Bronchial epithelial cell (primary cell): ENCODE measurements around the gene FBLN5. TPM values are rescaled to one million over a fixed set of nuclear protein-coding genes. Genes with fewer than 3 reads are reported as not detected.

Experiments used
- DNase-seq: peaks from one replicate; pipeline ENCODE4 v3.0.0-alpha.2; 2010; ENCODE audit warnings: low read depth
- FAIRE-seq: peaks from 2 replicates; lab custom pipeline; 2011; peaks lifted over from hg19 to GRCh38; lab: Jason Lieb, UNC
- H3K27me3 ChIP-seq: 2 replicates; pipeline ENCODE4 v1.5.1; 2011; ENCODE audit warnings: low read length; ENCODE audit not compliant: control insufficient read depth, insufficient read depth
- H3K36me3 ChIP-seq: 2 replicates; pipeline ENCODE4 v1.5.1; 2011; ENCODE audit warnings: low read length; ENCODE audit not compliant: control insufficient read depth, insufficient read depth
- H3K4me3 ChIP-seq: 2 replicates; pipeline ENCODE4 v1.5.1; 2011; ENCODE audit warnings: mild to moderate bottlenecking, low read depth, low read length, control low read depth
- total RNA-seq: library from RNA; depleted of rRNA; stranded (reverse); fragments of >200 nt; gene quantifications from 2 replicates; pipeline ENCODE4 v1.2.1, GENCODE V29; 2014
- TF ChIP-seq, protein P1 (sequence below): IDR thresholded peaks from 2 replicates; pipeline ENCODE4 v1.5.1; 2011; ENCODE audit warnings: mild to moderate bottlenecking, moderate library complexity, low read length, control low read depth, inconsistent platforms; ENCODE audit not compliant: insufficient read depth, severe bottlenecking

The FBLN5 gene
- total RNA-seq, 1 donor from 2014 or later: 0.26 TPM

DNA sequence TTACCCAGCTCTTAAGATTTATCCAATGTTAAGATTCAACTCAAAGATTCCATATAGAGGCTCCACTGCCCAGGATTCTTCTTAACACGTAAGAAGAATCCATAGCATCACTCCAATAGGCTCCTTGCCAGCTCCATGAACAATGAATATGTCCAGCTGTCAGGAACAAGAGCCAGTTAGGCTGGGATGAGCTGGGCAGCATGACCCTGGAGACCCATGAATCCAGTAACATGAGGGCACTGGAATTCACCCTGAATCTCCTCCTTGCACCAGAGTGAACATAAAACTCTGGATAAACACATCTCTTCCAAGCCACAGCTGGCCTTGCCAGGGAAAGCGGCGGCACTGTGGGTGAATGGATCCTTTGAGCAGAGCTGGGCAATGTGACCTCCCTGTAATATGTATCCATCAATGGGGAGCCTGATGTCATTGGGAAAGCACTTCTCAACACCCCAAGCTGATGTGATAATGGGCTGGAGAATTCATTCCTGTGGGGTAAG is 55.7 kb downstream of the FBLN5 start:
- TF ChIP-seq, protein P1, sequence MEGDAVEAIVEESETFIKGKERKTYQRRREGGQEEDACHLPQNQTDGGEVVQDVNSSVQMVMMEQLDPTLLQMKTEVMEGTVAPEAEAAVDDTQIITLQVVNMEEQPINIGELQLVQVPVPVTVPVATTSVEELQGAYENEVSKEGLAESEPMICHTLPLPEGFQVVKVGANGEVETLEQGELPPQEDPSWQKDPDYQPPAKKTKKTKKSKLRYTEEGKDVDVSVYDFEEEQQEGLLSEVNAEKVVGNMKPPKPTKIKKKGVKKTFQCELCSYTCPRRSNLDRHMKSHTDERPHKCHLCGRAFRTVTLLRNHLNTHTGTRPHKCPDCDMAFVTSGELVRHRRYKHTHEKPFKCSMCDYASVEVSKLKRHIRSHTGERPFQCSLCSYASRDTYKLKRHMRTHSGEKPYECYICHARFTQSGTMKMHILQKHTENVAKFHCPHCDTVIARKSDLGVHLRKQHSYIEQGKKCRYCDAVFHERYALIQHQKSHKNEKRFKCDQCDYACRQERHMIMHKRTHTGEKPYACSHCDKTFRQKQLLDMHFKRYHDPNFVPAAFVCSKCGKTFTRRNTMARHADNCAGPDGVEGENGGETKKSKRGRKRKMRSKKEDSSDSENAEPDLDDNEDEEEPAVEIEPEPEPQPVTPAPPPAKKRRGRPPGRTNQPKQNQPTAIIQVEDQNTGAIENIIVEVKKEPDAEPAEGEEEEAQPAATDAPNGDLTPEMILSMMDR: no peak
- FAIRE-seq: no peak
- no peak overlapping the region for H3K4me3 ChIP-seq
- DNase-seq: no peak
- H3K27me3 ChIP-seq: no peaks in the 10 kb centered on the region
- no peaks in the 10 kb centered on the region for H3K36me3 ChIP-seq

DNA sequence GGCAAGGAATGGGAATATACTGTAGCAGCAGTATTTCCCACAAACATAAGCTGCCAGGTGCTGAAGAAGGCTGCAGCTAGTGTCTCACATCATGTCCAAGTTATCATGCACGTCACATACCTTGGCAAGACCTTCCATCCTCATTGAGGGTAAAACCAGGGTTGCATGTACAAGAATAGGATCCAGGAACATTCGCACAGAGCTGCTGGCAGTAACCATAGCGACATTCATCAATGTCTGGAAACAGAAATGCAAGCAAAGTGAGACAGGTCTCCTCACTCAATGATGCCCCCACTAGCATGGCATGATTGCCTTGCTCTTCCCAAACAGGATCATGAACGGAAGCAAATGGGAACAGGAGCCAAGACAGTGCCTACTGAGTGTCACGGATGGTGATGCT is 56.4 kb downstream of the FBLN5 start:
- FAIRE-seq (no peak), DNase-seq (no peak)
- TF ChIP-seq, protein P1: no peak
- no peaks in the 10 kb centered on the region for H3K36me3 ChIP-seq
- H3K27me3 ChIP-seq: no peaks in the 10 kb centered on the region
- H3K4me3 ChIP-seq: no peak overlapping the region

DNA sequence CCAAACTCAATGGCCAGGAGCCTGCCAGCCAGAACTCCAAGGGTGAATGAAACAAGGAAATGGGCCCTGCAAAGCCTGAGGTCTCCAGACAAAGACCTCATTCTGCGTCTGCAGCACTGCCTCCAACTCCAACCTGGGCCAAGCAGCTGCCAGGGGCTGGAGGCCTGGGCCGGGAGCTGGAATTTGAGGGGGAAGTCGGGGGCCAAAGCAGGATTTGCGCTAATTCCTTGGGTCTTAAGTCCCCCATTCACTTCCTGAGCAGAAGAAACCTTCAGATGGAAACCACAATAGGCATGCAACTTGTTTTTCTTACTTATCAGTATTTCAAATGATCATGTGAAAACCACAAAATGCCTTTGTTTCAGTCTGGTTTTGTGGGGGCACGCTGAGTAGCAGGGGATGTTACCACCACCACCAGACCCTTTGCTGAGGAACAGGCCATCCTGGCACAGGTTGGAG is 57.2 kb downstream of the FBLN5 start:
- TF ChIP-seq, protein P1: no peak
- Histone ChIP-seq H3K4me3 (no peak overlapping the region), H3K36me3 (no peaks in the 10 kb centered on the region), H3K27me3 (no peaks in the 10 kb centered on the region)
- no peak for FAIRE-seq
- no peak for DNase-seq

DNA sequence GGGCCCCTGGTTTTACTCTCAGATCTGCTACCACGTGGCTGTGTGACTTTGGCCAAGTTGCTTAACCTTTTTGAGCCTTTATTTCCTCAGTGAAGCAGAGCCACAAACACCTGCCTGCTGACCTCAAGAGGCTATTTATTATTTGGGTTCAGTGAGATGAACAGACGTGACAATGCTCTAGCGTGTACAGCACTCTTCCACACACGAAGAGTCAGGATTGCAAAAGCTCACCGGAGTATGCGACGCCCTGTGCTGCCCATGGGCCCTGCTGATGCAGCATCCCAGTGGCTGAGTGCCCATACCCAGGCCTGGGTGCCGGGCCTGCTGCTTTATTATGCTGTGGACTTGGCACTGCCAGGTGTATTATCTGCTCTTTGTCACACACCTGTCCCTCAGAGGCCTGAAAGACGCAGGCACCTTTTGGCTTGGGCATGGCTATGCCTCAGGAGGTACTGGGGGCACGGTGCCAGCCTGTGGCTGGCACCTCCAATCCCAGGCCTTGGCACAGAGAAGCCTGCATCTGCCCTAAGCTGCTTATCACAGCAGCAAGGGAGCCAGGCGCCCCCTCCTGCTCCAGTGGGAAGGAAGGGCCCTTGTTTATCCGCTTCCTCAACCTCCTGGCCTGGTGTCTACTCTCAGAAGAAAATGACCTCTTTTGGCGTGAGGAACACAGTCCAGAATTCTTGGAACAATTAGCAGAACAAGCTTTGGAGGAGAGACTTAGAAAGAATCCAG is 57.9 kb downstream of the FBLN5 start:
- Histone ChIP-seq H3K27me3 (no peaks in the 10 kb centered on the region), H3K36me3 (no peaks in the 10 kb centered on the region)
- TF ChIP-seq, protein P1: no peak

DNA sequence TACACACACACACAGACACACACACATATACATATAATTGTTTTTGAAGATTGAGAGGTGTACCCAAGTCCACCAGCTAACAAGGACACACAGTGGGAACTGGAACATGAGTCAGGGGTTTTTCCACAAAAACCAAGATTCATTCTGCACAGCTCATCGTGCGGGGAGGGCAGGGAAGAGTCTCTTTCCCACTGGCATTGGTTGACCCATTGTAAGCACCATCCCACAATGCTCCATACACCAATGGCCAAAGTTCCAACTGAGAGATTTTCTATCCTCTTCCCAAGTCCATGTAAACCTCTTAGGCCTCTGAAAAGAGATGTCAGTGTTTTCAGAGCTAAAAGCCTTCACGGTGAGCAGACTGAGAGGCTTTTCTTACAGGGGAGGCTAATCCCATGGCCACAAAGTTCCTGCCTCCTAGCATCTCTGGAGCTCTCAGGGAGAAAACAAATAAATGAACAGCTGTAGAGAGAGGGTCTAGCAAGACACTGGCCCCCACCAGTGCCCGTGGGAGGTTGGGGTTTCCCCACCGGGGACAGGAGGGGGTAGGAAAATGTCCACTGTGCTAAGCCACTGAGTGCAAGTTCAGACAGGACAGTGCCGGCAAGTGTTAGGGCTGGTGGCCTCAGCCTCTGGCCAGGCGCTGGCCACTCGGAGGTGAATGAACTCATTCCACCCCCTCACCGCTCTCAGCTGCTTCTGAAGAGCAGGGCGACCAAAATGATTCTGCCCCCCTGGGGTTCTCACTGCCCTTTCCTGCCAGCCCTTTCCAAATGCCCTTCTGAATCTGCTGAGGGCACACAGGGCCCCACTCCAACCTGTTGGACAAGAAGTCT is 58.6 kb downstream of the FBLN5 start:
- TF ChIP-seq, protein P1: no peak
- H3K4me3 ChIP-seq: no peak overlapping the region
- FAIRE-seq (no peak), DNase-seq (no peak)
- H3K36me3 ChIP-seq: no peaks in the 10 kb centered on the region
- H3K27me3 ChIP-seq: no peaks in the 10 kb centered on the region

More for the DNA sequence above, 57.9 kb downstream of the FBLN5 start:
- no peak overlapping the region for H3K4me3 ChIP-seq
- FAIRE-seq (no peak), DNase-seq (no peak)
